ENCODE data around the gene CPXM2. TPM values are rescaled to one million over a fixed set of nuclear protein-coding genes. Genes with fewer than 3 reads are reported as not detected.
A peak's percentile ranks its signal among the peaks of the same experiment; 100 is the strongest.

The CPXM2 gene
- total and polyA plus RNA-seq, 9 of the 15 experiments (the other 6 are each of a cell fraction or from before 2014, with no cell fraction given): not detected

DNA sequence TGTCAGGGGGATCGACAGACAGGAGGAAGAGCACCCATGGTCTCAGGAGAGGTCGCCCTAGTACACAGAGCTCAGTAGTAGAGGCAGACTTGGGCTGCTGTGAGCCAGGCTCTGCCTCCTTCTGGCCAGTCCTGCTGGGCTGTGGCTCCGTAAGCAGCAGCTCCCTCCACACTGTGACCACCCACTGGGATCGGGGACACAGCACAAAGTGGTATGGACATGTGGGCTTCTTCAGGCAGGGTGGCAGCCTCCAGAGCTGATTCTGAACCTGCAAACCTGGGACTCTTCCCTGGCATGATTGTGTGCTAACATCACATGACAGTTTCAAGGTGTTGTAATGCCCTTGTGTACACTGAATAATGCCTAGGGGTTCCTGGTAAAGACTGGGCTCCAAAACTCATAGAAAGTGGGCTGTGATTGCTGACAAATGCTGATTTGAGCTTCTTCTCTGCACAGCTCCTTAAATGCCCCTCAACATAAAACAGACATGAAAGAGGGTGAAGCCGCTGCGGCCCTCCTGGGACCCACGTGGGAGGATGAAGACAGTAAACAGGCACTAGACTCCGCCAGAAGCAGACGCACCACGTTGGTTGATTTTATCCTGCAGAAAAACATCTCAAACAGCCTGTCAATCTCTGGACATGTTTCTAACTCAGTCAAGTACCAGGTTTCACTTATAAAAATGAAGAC is 148.7 kb downstream of the CPXM2 start (continued):
- TF ChIP-seq CTCF (IDR thresholded peaks at IDR 0.05 in 2 of 3, conservative IDR thresholded peaks at IDR 0.05 in 1 of 3; ENCODE audit: insufficient read depth in 2 of 3, low read depth in 1 of 3, low read length in 3 of 3): peak in 1 of 3 experiments; percentile 35; a peak in 1 of 6 replicates

GRCh38 chr10:123741711-123742110 is 149.9 kb downstream of the CPXM2 start:
- in situ Hi-C loops (cut with MboI) (no loop called here), intact Hi-C loops (cut with micrococcal nuclease) (no loop called here)
- Histone ChIP-seq H3K27me3 (ENCODE audit: control insufficient read depth in 2 of 2, insufficient read depth in 2 of 2, low read length in 2 of 2) (peaks cover 0 to 11% of the 10 kb centered on the region in 2 experiments; a peak in 1 of 5 replicates), H3K36me3 (ENCODE audit: control insufficient read depth, insufficient read depth, low read length) (no peaks in the 10 kb centered on the region), H3K79me2 (ENCODE audit: control insufficient read depth, insufficient read depth, low read length) (no peaks in the 10 kb centered on the region), H3K9ac (ENCODE audit: insufficient read depth in 1 of 2, low read depth in 2 of 2, low read length in 2 of 2) (no peak overlapping the region), H3K9me3 (replicated peaks; ENCODE audit: control insufficient read depth, insufficient read depth, low read depth, low read length) (no peaks in the 10 kb centered on the region), H3K4me1 (replicated peaks in 1 of 2; ENCODE audit: control insufficient read depth in 2 of 2, insufficient read depth in 2 of 2, low read length in 2 of 2) (no peaks in the 10 kb centered on the region), H3K4me3 (no peak overlapping the region), H3K4me2 (ENCODE audit: insufficient read depth, low read length) (no peak overlapping the region), H3K9me1 (ENCODE audit: control insufficient read depth, insufficient read depth, low read length) (no peaks in the 10 kb centered on the region), H4K20me1 (replicated peaks; ENCODE audit: control insufficient read depth, insufficient read depth, low read length) (no peaks in the 10 kb centered on the region), H2AFZ (ENCODE audit: low read depth, low read length) (no peak overlapping the region), H3K27ac (ENCODE audit: extremely low read depth, low read depth, low read length) (no peak overlapping the region)
- CTCF ChIA-PET (ENCODE audit: low intra/inter-chr PET ratio): no interaction called here
- WGBS (ENCODE audit: insufficient coverage, low coverage, missing lambda C conversion rate): 2% methylated on average over 5 of the region's 5 CpGs
- no peak for FAIRE-seq
- no peak for TF ChIP-seq DNMT1 (IDR thresholded peaks at IDR 0.05)
- TF ChIP-seq PTRF (tag; IDR thresholded peaks at IDR 0.05): no peak
- TF ChIP-seq CBX8 (IDR thresholded peaks at IDR 0.05; ENCODE audit: borderline replicate concordance, extremely low read depth, low read depth, low read length, poor library complexity, severe bottlenecking): no peak
- TF ChIP-seq, protein P1, sequence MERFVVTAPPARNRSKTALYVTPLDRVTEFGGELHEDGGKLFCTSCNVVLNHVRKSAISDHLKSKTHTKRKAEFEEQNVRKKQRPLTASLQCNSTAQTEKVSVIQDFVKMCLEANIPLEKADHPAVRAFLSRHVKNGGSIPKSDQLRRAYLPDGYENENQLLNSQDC (CRISPR knock-in tag; IDR thresholded peaks at IDR 0.05): no peak
- TF ChIP-seq ID3 (CRISPR knock-in tag; IDR thresholded peaks at IDR 0.05): no peak
- TF ChIP-seq ID3 (tag; IDR thresholded peaks at IDR 0.05): no peak
- TF ChIP-seq, protein P2, sequence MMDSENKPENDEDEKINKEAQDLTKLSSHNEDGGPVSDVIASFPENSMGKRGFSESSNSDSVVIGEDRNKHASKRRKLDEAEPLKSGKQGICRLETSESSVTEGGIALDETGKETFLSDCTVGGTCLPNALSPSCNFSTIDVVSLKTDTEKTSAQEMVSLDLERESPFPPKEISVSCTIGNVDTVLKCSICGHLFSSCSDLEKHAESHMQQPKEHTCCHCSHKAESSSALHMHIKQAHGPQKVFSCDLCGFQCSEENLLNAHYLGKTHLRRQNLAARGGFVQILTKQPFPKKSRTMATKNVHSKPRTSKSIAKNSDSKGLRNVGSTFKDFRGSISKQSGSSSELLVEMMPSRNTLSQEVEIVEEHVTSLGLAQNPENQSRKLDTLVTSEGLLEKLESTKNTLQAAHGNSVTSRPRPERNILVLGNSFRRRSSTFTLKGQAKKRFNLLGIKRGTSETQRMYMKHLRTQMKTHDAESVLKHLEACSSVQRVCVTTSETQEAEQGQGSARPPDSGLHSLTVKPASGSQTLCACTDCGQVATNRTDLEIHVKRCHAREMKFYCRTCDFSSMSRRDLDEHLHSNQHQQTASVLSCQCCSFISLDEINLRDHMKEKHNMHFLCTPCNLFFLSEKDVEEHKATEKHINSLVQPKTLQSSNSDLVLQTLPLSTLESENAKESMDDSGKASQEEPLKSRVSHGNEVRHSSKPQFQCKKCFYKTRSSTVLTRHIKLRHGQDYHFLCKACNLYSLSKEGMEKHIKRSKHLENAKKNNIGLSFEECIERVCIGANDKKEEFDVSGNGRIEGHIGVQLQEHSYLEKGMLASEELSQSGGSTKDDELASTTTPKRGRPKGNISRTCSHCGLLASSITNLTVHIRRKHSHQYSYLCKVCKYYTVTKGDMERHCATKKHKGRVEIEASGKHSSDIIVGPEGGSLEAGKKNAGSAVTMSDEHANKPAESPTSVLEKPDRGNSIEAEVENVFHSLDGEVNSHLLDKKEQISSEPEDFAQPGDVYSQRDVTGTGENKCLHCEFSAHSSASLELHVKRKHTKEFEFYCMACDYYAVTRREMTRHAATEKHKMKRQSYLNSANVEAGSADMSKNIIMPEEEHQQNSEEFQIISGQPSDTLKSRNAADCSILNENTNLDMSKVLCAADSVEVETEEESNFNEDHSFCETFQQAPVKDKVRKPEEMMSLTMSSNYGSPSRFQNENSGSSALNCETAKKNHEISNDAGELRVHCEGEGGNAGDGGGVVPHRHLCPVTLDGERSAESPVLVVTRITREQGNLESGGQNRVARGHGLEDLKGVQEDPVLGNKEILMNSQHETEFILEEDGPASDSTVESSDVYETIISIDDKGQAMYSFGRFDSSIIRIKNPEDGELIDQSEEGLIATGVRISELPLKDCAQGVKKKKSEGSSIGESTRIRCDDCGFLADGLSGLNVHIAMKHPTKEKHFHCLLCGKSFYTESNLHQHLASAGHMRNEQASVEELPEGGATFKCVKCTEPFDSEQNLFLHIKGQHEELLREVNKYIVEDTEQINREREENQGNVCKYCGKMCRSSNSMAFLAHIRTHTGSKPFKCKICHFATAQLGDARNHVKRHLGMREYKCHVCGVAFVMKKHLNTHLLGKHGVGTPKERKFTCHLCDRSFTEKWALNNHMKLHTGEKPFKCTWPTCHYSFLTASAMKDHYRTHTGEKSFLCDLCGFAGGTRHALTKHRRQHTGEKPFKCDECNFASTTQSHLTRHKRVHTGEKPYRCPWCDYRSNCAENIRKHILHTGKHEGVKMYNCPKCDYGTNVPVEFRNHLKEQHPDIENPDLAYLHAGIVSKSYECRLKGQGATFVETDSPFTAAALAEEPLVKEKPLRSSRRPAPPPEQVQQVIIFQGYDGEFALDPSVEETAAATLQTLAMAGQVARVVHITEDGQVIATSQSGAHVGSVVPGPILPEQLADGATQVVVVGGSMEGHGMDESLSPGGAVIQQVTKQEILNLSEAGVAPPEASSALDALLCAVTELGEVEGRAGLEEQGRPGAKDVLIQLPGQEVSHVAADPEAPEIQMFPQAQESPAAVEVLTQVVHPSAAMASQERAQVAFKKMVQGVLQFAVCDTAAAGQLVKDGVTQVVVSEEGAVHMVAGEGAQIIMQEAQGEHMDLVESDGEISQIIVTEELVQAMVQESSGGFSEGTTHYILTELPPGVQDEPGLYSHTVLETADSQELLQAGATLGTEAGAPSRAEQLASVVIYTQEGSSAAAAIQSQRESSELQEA (IDR thresholded peaks at IDR 0.05; ENCODE audit: low read depth): no peak
- TF ChIP-seq HEY1 (CRISPR knock-in tag; IDR thresholded peaks at IDR 0.05; ENCODE audit: borderline replicate concordance): no peak
- no peak for ATAC-seq
- POLR2A ChIA-PET: no interaction called here
- no TSS peak for BruUV-seq (replicated peaks)
- DNase-seq (ENCODE audit: extremely low read depth in 1 of 4, low spot score in 3 of 4): no peak

Measured in K562 (cell line).